ENCODE data around the gene ZNF165. TPM values are rescaled to one million over a fixed set of nuclear protein-coding genes. Genes with fewer than 3 reads are reported as not detected.

The ZNF165 gene
- polyA plus RNA-seq, 3 donors: 0.05 to 0.08 TPM; not detected in 1

GRCh38 chr6:28107506-28107905 is 27.1 kb downstream of the ZNF165 start:
- 100% methylated on average over 3 of the region's 3 CpGs for WGBS (ENCODE audit: insufficient coverage)
- no peaks in the 10 kb centered on the region for H3K36me3 ChIP-seq (replicated peaks in 1 of 2; ENCODE audit: control insufficient read depth in 1 of 2, insufficient read depth in 2 of 2, low read length in 2 of 2)
- intact Hi-C loops (cut with micrococcal nuclease): no loop called here
- H4K20me1 ChIP-seq (ENCODE audit: insufficient read depth, low read length): no peaks in the 10 kb centered on the region
- no peak overlapping the region for H3K4me2 ChIP-seq (replicated peaks; ENCODE audit: extremely low read depth, low read length, poor library complexity, severe bottlenecking)
- H3K27ac ChIP-seq (ENCODE audit: low read depth in 1 of 2, low read length in 2 of 2): no peak overlapping the region
- peaks cover 0 to 3% of the 10 kb centered on the region in 2 donors for H3K36me3 Mint-ChIP-seq
- H3K4me3 Mint-ChIP-seq: no peak overlapping the region
- peaks cover 5 to 7% of the 10 kb centered on the region in 2 donors for H3K4me1 ChIP-seq (ENCODE audit: control insufficient read depth in 1 of 2, insufficient read depth in 2 of 2, low read length in 2 of 2)
- TF ChIP-seq CTCF (IDR thresholded peaks at IDR 0.05): no peak
- H3K9me3 Mint-ChIP-seq: peaks cover 0 to 4% (median 0%) of the 10 kb centered on the region in 7 donors
- H2AFZ ChIP-seq (ENCODE audit: insufficient read depth, low read depth, low read length, poor library complexity, severe bottlenecking): no peak overlapping the region
- H3K4me3 ChIP-seq (replicated peaks in 1 of 3; ENCODE audit: low read depth in 2 of 3, low read length in 3 of 3): no peak overlapping the region
- no peak overlapping the region for H3K27ac Mint-ChIP-seq
- H3K27me3 Mint-ChIP-seq (ENCODE audit: low read depth in 3 of 3): peaks cover 5 to 9% (median 9%) of the 10 kb centered on the region in 3 donors
- no peaks in the 10 kb centered on the region for H3K9me3 ChIP-seq (replicated peaks in 1 of 2; ENCODE audit: control insufficient read depth in 1 of 2, insufficient read depth in 1 of 2, low read length in 2 of 2)
- H3K9ac ChIP-seq (ENCODE audit: insufficient read depth, low read length, poor library complexity, severe bottlenecking): no peak overlapping the region
- no peaks in the 10 kb centered on the region for H3K79me2 ChIP-seq (ENCODE audit: insufficient read depth, low read length)
- peaks cover 12% of the 10 kb centered on the region for H3K4me1 Mint-ChIP-seq
- DNase-seq: no peak
- peaks cover 3 to 4% of the 10 kb centered on the region in 2 donors for H3K27me3 ChIP-seq (ENCODE audit: control insufficient read depth in 2 of 2, insufficient read depth in 2 of 2, low read length in 2 of 2)

GRCh38 chr6:28111964-28112363 is 31.6 kb downstream of the ZNF165 start:
- no peak overlapping the region for H3K4me3 Mint-ChIP-seq
- no peak for TF ChIP-seq CTCF (IDR thresholded peaks at IDR 0.05)
- Histone ChIP-seq H3K4me3 (replicated peaks in 1 of 3; ENCODE audit: low read depth in 2 of 3, low read length in 3 of 3) (no peak overlapping the region), H3K36me3 (replicated peaks in 1 of 2; ENCODE audit: control insufficient read depth in 1 of 2, insufficient read depth in 2 of 2, low read length in 2 of 2) (peaks cover 16 to 26% of the 10 kb centered on the region in 2 donors), H3K27me3 (ENCODE audit: control insufficient read depth in 2 of 2, insufficient read depth in 2 of 2, low read length in 2 of 2) (peaks cover 3 to 4% of the 10 kb centered on the region in 2 donors), H3K27ac (ENCODE audit: low read depth in 1 of 2, low read length in 2 of 2) (no peak overlapping the region), H3K9ac (ENCODE audit: insufficient read depth, low read length, poor library complexity, severe bottlenecking) (no peak overlapping the region), H2AFZ (ENCODE audit: insufficient read depth, low read depth, low read length, poor library complexity, severe bottlenecking) (no peak overlapping the region), H3K79me2 (ENCODE audit: insufficient read depth, low read length) (no peaks in the 10 kb centered on the region), H3K9me3 (replicated peaks in 1 of 2; ENCODE audit: control insufficient read depth in 1 of 2, insufficient read depth in 1 of 2, low read length in 2 of 2) (no peaks in the 10 kb centered on the region), H3K4me2 (replicated peaks; ENCODE audit: extremely low read depth, low read length, poor library complexity, severe bottlenecking) (no peak overlapping the region), H4K20me1 (ENCODE audit: insufficient read depth, low read length) (no peaks in the 10 kb centered on the region), H3K4me1 (ENCODE audit: control insufficient read depth in 1 of 2, insufficient read depth in 2 of 2, low read length in 2 of 2) (no peaks in the 10 kb centered on the region)
- no peak overlapping the region for H3K27ac Mint-ChIP-seq
- intact Hi-C loops (cut with micrococcal nuclease): no loop called here
- no peak for DNase-seq
- peaks cover 5% of the 10 kb centered on the region in 3 donors for H3K27me3 Mint-ChIP-seq (ENCODE audit: low read depth in 3 of 3)
- H3K9me3 Mint-ChIP-seq: no peaks in the 10 kb centered on the region
- H3K36me3 Mint-ChIP-seq: peaks cover 25 to 30% of the 10 kb centered on the region in 2 donors
- H3K4me1 Mint-ChIP-seq: no peaks in the 10 kb centered on the region
- WGBS (ENCODE audit: insufficient coverage): no CpG with 5 or more reads among the region's 3 CpGs

Measured in CD14-positive monocyte (primary cell).